Endothelial cell of umbilical vein (primary cell): ENCODE results near the gene MSH3. TPM values are rescaled to one million over a fixed set of nuclear protein-coding genes. Genes with fewer than 3 reads are reported as not detected.

Source experiments
- BruUV-seq: library from RNA; stranded (reverse); fragments of 400-500 nt; replicated peaks from 2 replicates; lab custom pipeline; 2021; lab: Mats Ljungman, UMichigan
- CTCF ChIA-PET: fragments of 300-600, 350-600 bp; sonication (Branson Sonifier 250); formaldehyde crosslinking; loops from one replicate; lab custom pipeline; 2021; ENCODE audit warnings: antibody characterized with exemption, inconsistent platforms; lab: Charles Lee
- POLR2A ChIA-PET: fragments of 300-600, 350-600 bp; sonication (Branson Sonifier 250); formaldehyde crosslinking; loops from one replicate; lab custom pipeline; 2021; ENCODE audit warnings: antibody characterized with exemption, inconsistent platforms; lab: Charles Lee
- DNase-seq: peaks from one replicate; pipeline ENCODE4 v3.0.0-alpha.2; 2011; ENCODE audit warnings: low read depth, low spot score
- FAIRE-seq: peaks from 2 replicates; lab custom pipeline; 2011; peaks lifted over from hg19 to GRCh38; lab: Jason Lieb, UNC
- H2AFZ ChIP-seq: 2 replicates; pipeline ENCODE4 v1.6.0; 2012; ENCODE audit warnings: low read depth, low read length, control low read depth, inconsistent platforms
- H3K27ac ChIP-seq: 2 replicates; pipeline ENCODE4 v1.5.1; 2011; ENCODE audit warnings: low read depth, mild to moderate bottlenecking, control low read depth, low read length, moderate library complexity; ENCODE audit not compliant: insufficient read depth
- H3K27me3 ChIP-seq, 2 experiments: 2 replicates each; pipeline versions ENCODE4 v1.6.0 to v1.6.1; 2011; ENCODE audit warnings: low read length in 2 of 2, mixed read lengths in 1 of 2; ENCODE audit not compliant: control insufficient read depth in 2 of 2, insufficient read depth in 2 of 2
- H3K36me3 ChIP-seq, 2 experiments: 2 replicates in 1 of 2; 3 replicates in 1 of 2; pipeline ENCODE4 v1.5.1; 2011; ENCODE audit warnings: low read length in 2 of 2, mild to moderate bottlenecking in 1 of 2, moderate library complexity in 1 of 2; ENCODE audit not compliant: control insufficient read depth in 2 of 2, insufficient read depth in 2 of 2; ENCODE audit errors: extremely low read depth in 1 of 2
- H3K4me1 ChIP-seq: 3 replicates; pipeline ENCODE4 v1.5.1; 2011; ENCODE audit warnings: mild to moderate bottlenecking, low read length; ENCODE audit not compliant: control insufficient read depth, insufficient read depth; ENCODE audit errors: extremely low read depth
- H3K4me2 ChIP-seq: 2 replicates; pipeline ENCODE4 v1.6.1; 2011; ENCODE audit warnings: low read length, control low read depth, mixed read lengths; ENCODE audit not compliant: insufficient read depth
- H3K4me3 ChIP-seq, 3 experiments: fragments of 200-600 bp in 1 of 3; sonication (generic), shearing (Covaris generic) in 1 of 3; replicated peaks in 1 of 3; 2 replicates each; pipeline ENCODE4 v1.5.1; 2011 to 2016; ENCODE audit warnings: control low read depth in 3 of 3, low read length in 3 of 3, mild to moderate bottlenecking in 2 of 3, inconsistent platforms in 1 of 3, low read depth in 1 of 3, moderate library complexity in 1 of 3; ENCODE audit not compliant: insufficient read depth in 1 of 3
- H3K79me2 ChIP-seq: 2 replicates; pipeline ENCODE4 v1.6.0; 2012; ENCODE audit warnings: low read length, inconsistent platforms; ENCODE audit not compliant: control insufficient read depth, insufficient read depth
- H3K9ac ChIP-seq: replicated peaks from 2 replicates; pipeline ENCODE3; 2011; ENCODE audit warnings: low read length, control low read depth; ENCODE audit not compliant: insufficient read depth; ENCODE audit errors: extremely low read depth
- H3K9me1 ChIP-seq: replicated peaks from 3 replicates; pipeline ENCODE4 v1.6.0; 2011; ENCODE audit warnings: mild to moderate bottlenecking, low read length; ENCODE audit not compliant: control insufficient read depth, insufficient read depth; ENCODE audit errors: extremely low read depth
- H3K9me3 ChIP-seq: replicated peaks from 2 replicates; pipeline ENCODE4 v1.5.1; 2012; ENCODE audit warnings: low read length, inconsistent platforms; ENCODE audit not compliant: control insufficient read depth, insufficient read depth
- H4K20me1 ChIP-seq: replicated peaks from 2 replicates; pipeline ENCODE3; 2011; ENCODE audit warnings: mild to moderate bottlenecking, low read length; ENCODE audit not compliant: control insufficient read depth, insufficient read depth; ENCODE audit errors: extremely low read depth
- EZH2 ChIP-seq: IDR thresholded peaks from 2 replicates; pipeline ENCODE4 v1.6.1; 2012; ENCODE audit warnings: borderline replicate concordance, low read depth, mild to moderate bottlenecking, moderate library complexity, low read length, inconsistent platforms; ENCODE audit not compliant: severe bottlenecking
- FOS ChIP-seq: IDR thresholded peaks from 2 replicates; pipeline ENCODE4 v1.6.1; 2011; ENCODE audit warnings: mild to moderate bottlenecking, low read length, moderate library complexity, borderline replicate concordance; ENCODE audit not compliant: insufficient read depth
- GATA2 ChIP-seq: IDR thresholded peaks from 2 replicates; pipeline ENCODE4 v1.7.0; 2011; ENCODE audit warnings: low read depth, mild to moderate bottlenecking, moderate library complexity, mixed read lengths, low read length; ENCODE audit not compliant: insufficient read length, insufficient read depth
- JUN ChIP-seq: IDR thresholded peaks from 2 replicates; pipeline ENCODE4 v1.6.1; 2011; ENCODE audit warnings: borderline replicate concordance, low read depth; ENCODE audit not compliant: insufficient read length, insufficient read depth
- MAX ChIP-seq: IDR thresholded peaks from 2 replicates; pipeline ENCODE4 v1.6.1; 2011; ENCODE audit not compliant: insufficient read depth, insufficient read length
- MYC ChIP-seq: IDR thresholded peaks from one replicate; pipeline ENCODE4 v1.6.1; 2011; ENCODE audit warnings: mild to moderate bottlenecking, low read depth, low read length
- POLR2A ChIP-seq: IDR thresholded peaks from 2 replicates; pipeline ENCODE4 v1.6.1; 2012; ENCODE audit warnings: low read depth, mild to moderate bottlenecking, control low read depth, low read length
- POLR2AphosphoS5 ChIP-seq: IDR thresholded peaks from 2 replicates; pipeline ENCODE4 v1.6.1; 2012; ENCODE audit warnings: low read depth, mild to moderate bottlenecking, control low read depth, low read length, moderate library complexity; ENCODE audit not compliant: insufficient read depth
- dilution Hi-C: fragments of 300-500 bp; cut with MboI; formaldehyde crosslinking; loops from one replicate; pipeline ENCODE4 v1.15.0; 2019; ENCODE audit warnings: low sequenced_read_pairs; ENCODE audit not compliant: extremely low pct_ligation_motif_present
- intact Hi-C: fragments of 100-400 bp; cut with micrococcal nuclease; formaldehyde crosslinking; loops from one replicate; pipeline ENCODE4 v1.10.0; 2022
- polyA plus RNA-seq, 4 experiments: library from polyadenylated mRNA; depleted of rRNA in 3 of 4; stranded (reverse) in 3 of 4; unstranded in 1 of 4; fragments of >200 nt; gene quantifications; 2 replicates each; pipeline versions ENCODE4 v1.2.1 to v1.2.3, GENCODE V29; 2011 to 2012; ENCODE audit warnings: missing spikeins in 1 of 4
- total RNA-seq: library from RNA; stranded (reverse); gene quantifications from 2 replicates; pipeline ENCODE4 v1.2.3, GENCODE V29; 2021
- TF ChIP-seq, protein P1 (sequence below), 2 donors: IDR thresholded peaks; 1 replicate in 1 of 2; 2 replicates in 1 of 2; pipeline ENCODE4 v1.5.1; 2011; ENCODE audit warnings: low read length in 2 of 2, mild to moderate bottlenecking in 2 of 2, moderate library complexity in 2 of 2, control low read depth in 1 of 2, inconsistent platforms in 1 of 2, low read depth in 1 of 2; ENCODE audit not compliant: insufficient read depth in 1 of 2; ENCODE audit errors: extremely low read depth in 1 of 2

MSH3 gene
- total and polyA plus RNA-seq, 2 donors (not counting 3 experiments of a cell fraction or from before 2014, with no cell fraction given): 2.0 to 13.0 TPM

- intact Hi-C loops: no loop called here
- no peaks in the 10 kb centered on the region for H3K9me1 ChIP-seq
- FAIRE-seq (no peak), DNase-seq (no peak)
- dilution Hi-C loops: no loop called here
- no peak overlapping the region for H3K27ac ChIP-seq
- ChIA-PET CTCF (interaction anchor here (0.6 to 1.0 kb wide), 2 partner anchors 21 to 392 kb away, joined by 3 to 4 read pairs; no protein-coding TSS in a partner anchor), POLR2A (no interaction called here)
- no peaks in the 10 kb centered on the region for H3K36me3 ChIP-seq
- H3K9ac ChIP-seq: no peak overlapping the region
- peaks cover 6% of the 10 kb centered on the region for H3K4me1 ChIP-seq
- H3K27me3 ChIP-seq: no peaks in the 10 kb centered on the region
- no peaks in the 10 kb centered on the region for H3K79me2 ChIP-seq
- TF ChIP-seq, protein P1, sequence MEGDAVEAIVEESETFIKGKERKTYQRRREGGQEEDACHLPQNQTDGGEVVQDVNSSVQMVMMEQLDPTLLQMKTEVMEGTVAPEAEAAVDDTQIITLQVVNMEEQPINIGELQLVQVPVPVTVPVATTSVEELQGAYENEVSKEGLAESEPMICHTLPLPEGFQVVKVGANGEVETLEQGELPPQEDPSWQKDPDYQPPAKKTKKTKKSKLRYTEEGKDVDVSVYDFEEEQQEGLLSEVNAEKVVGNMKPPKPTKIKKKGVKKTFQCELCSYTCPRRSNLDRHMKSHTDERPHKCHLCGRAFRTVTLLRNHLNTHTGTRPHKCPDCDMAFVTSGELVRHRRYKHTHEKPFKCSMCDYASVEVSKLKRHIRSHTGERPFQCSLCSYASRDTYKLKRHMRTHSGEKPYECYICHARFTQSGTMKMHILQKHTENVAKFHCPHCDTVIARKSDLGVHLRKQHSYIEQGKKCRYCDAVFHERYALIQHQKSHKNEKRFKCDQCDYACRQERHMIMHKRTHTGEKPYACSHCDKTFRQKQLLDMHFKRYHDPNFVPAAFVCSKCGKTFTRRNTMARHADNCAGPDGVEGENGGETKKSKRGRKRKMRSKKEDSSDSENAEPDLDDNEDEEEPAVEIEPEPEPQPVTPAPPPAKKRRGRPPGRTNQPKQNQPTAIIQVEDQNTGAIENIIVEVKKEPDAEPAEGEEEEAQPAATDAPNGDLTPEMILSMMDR (IDR thresholded peaks at IDR 0.05; ENCODE audit: extremely low read depth in 1 of 2, insufficient read depth in 1 of 2, low read depth in 1 of 2, low read length in 2 of 2): no peak
- TF ChIP-seq EZH2 (no peak), GATA2 (no peak), MYC (no peak)
- H3K9me3 ChIP-seq: no peaks in the 10 kb centered on the region
- no peak overlapping the region for H3K4me3 ChIP-seq
- H3K4me2 ChIP-seq: no peak overlapping the region
- BruUV-seq: no TSS peak
- no peak overlapping the region for H2AFZ ChIP-seq
- no peaks in the 10 kb centered on the region for H4K20me1 ChIP-seq
These were observed 61.4 kb downstream of the MSH3 start for GRCh38 chr5:80715887-80716286.

DNA sequence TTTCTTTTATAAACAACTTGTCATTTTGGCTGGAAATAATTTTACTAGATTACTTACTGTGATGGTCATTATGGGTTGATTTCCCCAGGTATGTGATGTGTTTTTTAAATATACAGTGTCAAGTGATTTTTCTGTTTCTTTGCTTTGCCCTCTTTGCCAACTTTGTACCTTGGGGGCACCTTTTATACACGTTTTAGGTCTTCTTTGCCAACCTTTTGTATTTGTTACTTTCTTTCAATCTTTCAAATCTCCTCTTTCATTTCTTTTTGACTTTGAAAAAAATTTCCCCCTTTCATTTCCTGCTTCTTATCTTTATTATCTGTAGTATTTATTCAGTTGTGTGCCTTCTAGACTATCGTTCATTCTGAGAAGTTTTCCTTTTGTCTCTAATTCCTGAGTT is 65.7 kb downstream of the MSH3 start:
- no peaks in the 10 kb centered on the region for H3K9me3 ChIP-seq
- FAIRE-seq (no peak), DNase-seq (no peak)
- POLR2A ChIA-PET: no interaction called here
- CTCF ChIA-PET: no interaction called here
- H3K27ac ChIP-seq: no peak overlapping the region
- no peaks in the 10 kb centered on the region for H4K20me1 ChIP-seq
- H3K27me3 ChIP-seq: no peaks in the 10 kb centered on the region
- dilution Hi-C loops (no loop called here), intact Hi-C loops (no loop called here)
- TF ChIP-seq FOS (no peak), EZH2 (no peak), POLR2AphosphoS5 (no peak), MYC (no peak), MAX (no peak), POLR2A (no peak), JUN (no peak), GATA2 (no peak)
- TF ChIP-seq, protein P1 (IDR thresholded peaks at IDR 0.05; ENCODE audit: extremely low read depth in 1 of 2, insufficient read depth in 1 of 2, low read depth in 1 of 2, low read length in 2 of 2): no peak
- H3K9me1 ChIP-seq: no peaks in the 10 kb centered on the region
- H3K36me3 ChIP-seq: no peaks in the 10 kb centered on the region
- no peak overlapping the region for H2AFZ ChIP-seq
- H3K79me2 ChIP-seq: no peaks in the 10 kb centered on the region
- no peak overlapping the region for H3K4me2 ChIP-seq
- H3K9ac ChIP-seq: no peak overlapping the region
- no peaks in the 10 kb centered on the region for H3K4me1 ChIP-seq
- no peak overlapping the region for H3K4me3 ChIP-seq
- BruUV-seq: no TSS peak
